IMR-90 (cell line): ENCODE results near the gene C2orf49. TPM values are rescaled to one million over a fixed set of nuclear protein-coding genes. Genes with fewer than 3 reads are reported as not detected.

Source experiments
- ATAC-seq: fragments of 200-7000 bp; cut with Tn5 transposase; 2 replicates; pipeline ENCODE4 v1.9.1; 2020; ENCODE audit warnings: low read depth, mild to moderate bottlenecking, moderate library complexity
- BruUV-seq: library from RNA; stranded (reverse); fragments of 400-500 nt; replicated peaks from 2 replicates; lab custom pipeline; 2021; lab: Mats Ljungman, UMichigan
- CTCF ChIA-PET: fragments of 300-600 bp; formaldehyde crosslinking; extraction: SDS; loops from one replicate; lab custom pipeline; 2021; ENCODE audit warnings: antibody characterized with exemption; lab: Yijun Ruan, JAX
- POLR2A ChIA-PET: fragments of 300-600 bp; sonication (Branson Sonifier 250); formaldehyde crosslinking; loops from one replicate; lab custom pipeline; 2022; ENCODE audit warnings: antibody characterized with exemption; ENCODE audit not compliant: unreplicated experiment; lab: Charles Lee
- DNase-seq: peaks from one replicate; pipeline ENCODE4 v3.0.0; 2013
- H2AFZ ChIP-seq: replicated peaks from 2 replicates; pipeline ENCODE3; 2013; ENCODE audit warnings: low read length, mild to moderate bottlenecking; ENCODE audit not compliant: poor library complexity
- H2AK5ac ChIP-seq: 2 replicates; pipeline ENCODE4 v1.6.1; 2013; ENCODE audit warnings: low read depth, low read length, inconsistent platforms
- H2AK9ac ChIP-seq: replicated peaks from 2 replicates; pipeline ENCODE3; 2013; ENCODE audit warnings: mild to moderate bottlenecking, low read depth, low read length, moderate library complexity; ENCODE audit not compliant: poor library complexity
- H2BK120ac ChIP-seq: 2 replicates; pipeline ENCODE4 v1.6.1; 2013; ENCODE audit warnings: low read depth, low read length, inconsistent platforms
- H2BK15ac ChIP-seq: 3 replicates; pipeline ENCODE4 v1.6.1; 2013; ENCODE audit warnings: low read depth, low read length, inconsistent platforms
- H2BK20ac ChIP-seq: 2 replicates; pipeline ENCODE4 v1.6.1; 2013; ENCODE audit warnings: low read depth, mild to moderate bottlenecking, inconsistent platforms, low read length, moderate library complexity
- H2BK5ac ChIP-seq: 2 replicates; pipeline ENCODE4 v1.6.1; 2013; ENCODE audit warnings: mild to moderate bottlenecking, low read depth, low read length, inconsistent platforms; ENCODE audit not compliant: poor library complexity, severe bottlenecking
- H3K14ac ChIP-seq: replicated peaks from 2 replicates; pipeline ENCODE4 v1.6.1; 2013; ENCODE audit warnings: low read depth, low read length, inconsistent platforms
- H3K18ac ChIP-seq: 2 replicates; pipeline ENCODE4 v1.6.1; 2013; ENCODE audit warnings: low read depth, low read length, control low read depth
- H3K23ac ChIP-seq: 2 replicates; pipeline ENCODE4 v1.6.1; 2013; ENCODE audit warnings: low read depth, low read length, inconsistent platforms
- H3K27ac ChIP-seq: 2 replicates; pipeline ENCODE4 v1.5.1; 2013; ENCODE audit warnings: mild to moderate bottlenecking, control low read depth, low read length; ENCODE audit not compliant: insufficient read depth
- H3K27me3 ChIP-seq: 2 replicates; pipeline ENCODE4 v1.6.1; 2013; ENCODE audit warnings: low read length; ENCODE audit not compliant: control insufficient read depth, insufficient read depth
- H3K36me3 ChIP-seq: 2 replicates; pipeline ENCODE4 v1.6.1; 2013; ENCODE audit warnings: low read length, mixed read lengths; ENCODE audit not compliant: control insufficient read depth, insufficient read depth
- H3K4ac ChIP-seq: 2 replicates; pipeline ENCODE4 v1.6.1; 2013; ENCODE audit warnings: low read depth, low read length, inconsistent platforms
- H3K4me1 ChIP-seq: 2 replicates; pipeline ENCODE4 v1.6.1; 2013; ENCODE audit warnings: low read length, mixed read lengths; ENCODE audit not compliant: control insufficient read depth, insufficient read depth
- H3K4me2 ChIP-seq: 2 replicates; pipeline ENCODE4 v1.6.1; 2013; ENCODE audit warnings: low read depth, mild to moderate bottlenecking, control low read depth, low read length, moderate library complexity
- H3K4me3 ChIP-seq: 2 replicates; pipeline ENCODE4 v1.5.1; 2013; ENCODE audit warnings: low read depth, mild to moderate bottlenecking, control low read depth, low read length, moderate library complexity; ENCODE audit not compliant: insufficient read depth
- H3K56ac ChIP-seq: 2 replicates; pipeline ENCODE4 v1.6.1; 2013; ENCODE audit warnings: low read length, inconsistent platforms; ENCODE audit not compliant: insufficient read depth; ENCODE audit errors: extremely low read depth
- H3K79me1 ChIP-seq, 2 experiments: 2 replicates each; pipeline ENCODE4 v1.6.1; 2013; ENCODE audit warnings: low read length in 2 of 2, inconsistent platforms in 1 of 2, low read depth in 1 of 2
- H3K9ac ChIP-seq: 2 replicates; pipeline ENCODE4 v1.6.1; 2013; ENCODE audit warnings: low read depth, low read length, control low read depth
- H3K9me1 ChIP-seq: 2 replicates; pipeline ENCODE4 v1.6.1; 2013; ENCODE audit warnings: low read length, inconsistent platforms; ENCODE audit not compliant: insufficient read depth
- H3K9me3 ChIP-seq: 2 replicates; pipeline ENCODE4 v1.6.1; 2013; ENCODE audit warnings: low read length; ENCODE audit not compliant: control insufficient read depth, insufficient read depth
- H4K20me1 ChIP-seq: 2 replicates; pipeline ENCODE4 v1.6.1; 2013; ENCODE audit warnings: low read length, inconsistent platforms; ENCODE audit not compliant: insufficient read depth
- H4K5ac ChIP-seq: 2 replicates; pipeline ENCODE4 v1.6.1; 2013; ENCODE audit warnings: mild to moderate bottlenecking, low read depth, low read length, control low read depth
- H4K8ac ChIP-seq, 2 experiments: 2 replicates each; pipeline ENCODE4 v1.6.1; 2013; ENCODE audit warnings: low read depth in 2 of 2, low read length in 2 of 2, control low read depth in 1 of 2, inconsistent platforms in 1 of 2
- H4K91ac ChIP-seq: 2 replicates; pipeline ENCODE4 v1.6.1; 2013; ENCODE audit warnings: low read depth, low read length, inconsistent platforms; ENCODE audit not compliant: insufficient read depth
- CTCF ChIP-seq: conservative IDR thresholded peaks from 2 replicates; pipeline ENCODE4 v1.5.1; 2012; ENCODE audit warnings: mild to moderate bottlenecking, low read depth, low read length, improper control_type of control experiment
- ELK1 ChIP-seq: fragments of 150-350 bp; IDR thresholded peaks from 2 replicates; pipeline ENCODE4 v1.6.1; 2016; ENCODE audit warnings: low read depth, mild to moderate bottlenecking, low read length, moderate library complexity, borderline replicate concordance
- MAFK ChIP-seq: IDR thresholded peaks from 2 replicates; pipeline ENCODE4 v1.6.1; 2012; ENCODE audit warnings: low read depth, low read length, improper control_type of control experiment
- NFE2L2 ChIP-seq: fragments of 150-350 bp; IDR thresholded peaks from 2 replicates; pipeline ENCODE4 v1.6.1; 2016; ENCODE audit warnings: low read depth, mild to moderate bottlenecking, low read length
- RAD21 ChIP-seq: IDR thresholded peaks from 2 replicates; pipeline ENCODE4 v1.6.1; 2012; ENCODE audit warnings: low read length, improper control_type of control experiment
- SMC3 ChIP-seq: fragments of 150-350 bp; IDR thresholded peaks from 2 replicates; pipeline ENCODE4 v1.6.1; 2016; ENCODE audit warnings: low read depth, mild to moderate bottlenecking, antibody characterized with exemption, low read length, moderate library complexity
- WGBS, 2 experiments: methylation state at CpG; one replicate each; pipeline versions ENCODE4 v1.1.5 to v1.1.7; 2013; ENCODE audit warnings: missing lambda C conversion rate in 2 of 2; ENCODE audit not compliant: insufficient read length in 1 of 2; ENCODE audit errors: extremely low coverage in 2 of 2; 5-methylcytosine and 5-hydroxymethylcytosine counted together
- dilution Hi-C: fragments of 300-500 bp; cut with HindIII; formaldehyde crosslinking; loops from one replicate; pipeline ENCODE4 v1.14.3; 2018; ENCODE audit warnings: low sequenced_read_pairs; ENCODE audit not compliant: unreplicated experiment
- in situ Hi-C: fragments of 300-500 bp; cut with MboI; formaldehyde crosslinking; loops from 3 replicates; pipeline ENCODE4 v1.14.3; 2019; ENCODE audit warnings: low sequenced_read_pairs, inconsistent platforms, mixed read lengths
- intact Hi-C: fragments of 100-400 bp; cut with micrococcal nuclease; formaldehyde crosslinking; loops from 2 replicates; pipeline ENCODE4 v1.10.0; 2022
- polyA plus RNA-seq, 3 experiments: library from polyadenylated mRNA; depleted of rRNA; stranded (reverse); fragments of >200 nt; gene quantifications; 2 replicates each; pipeline ENCODE4 v1.2.3, GENCODE V29; 2012; ENCODE audit warnings: low replicate concordance in 1 of 3
- total RNA-seq: library from RNA; depleted of rRNA; stranded (reverse); fragments of >200 nt; gene quantifications from 2 replicates; pipeline ENCODE4 v1.2.3, GENCODE V29; 2012

The C2orf49 gene
- total and polyA plus RNA-seq, 2 of the 4 experiments (the other 2 are of a cell fraction): 3.8 to 8.5 TPM

- Histone ChIP-seq H3K9ac (no peak overlapping the region), H2BK20ac (no peak overlapping the region), H2AK5ac (no peak overlapping the region), H2AFZ (no peak overlapping the region), H3K9me3 (no peaks in the 10 kb centered on the region), H3K4me1 (no peaks in the 10 kb centered on the region), H3K27me3 (no peaks in the 10 kb centered on the region), H3K56ac (no peak overlapping the region), H4K5ac (no peak overlapping the region), H4K20me1 (no peaks in the 10 kb centered on the region; the same call in 1 of the 2 replicates), H2AK9ac (no peak overlapping the region), H3K79me1 (peaks cover 10 to 12% of the 10 kb centered on the region in 2 experiments; a peak in 3 of 4 replicates), H3K4me3 (no peak overlapping the region), H3K36me3 (peaks cover 36% of the 10 kb centered on the region), H3K9me1 (no peaks in the 10 kb centered on the region), H3K27ac (no peak overlapping the region), H2BK5ac (no peak overlapping the region), H4K8ac (no peak overlapping the region), H3K14ac (no peak overlapping the region), H4K91ac (no peak overlapping the region), H3K4me2 (no peak overlapping the region), H2BK120ac (no peak overlapping the region), H2BK15ac (no peak overlapping the region), H3K18ac (no peak overlapping the region), H3K4ac (no peak overlapping the region), H3K23ac (no peak overlapping the region)
- ChIA-PET CTCF (interaction anchor here (0.6 to 1.7 kb wide), 5 partner anchors 10 to 232 kb away, joined by 3 to 9 read pairs (median 3); no protein-coding TSS in a partner anchor), POLR2A (interaction anchor here (0.5 kb wide), 1 partner anchor 176 kb away, joined by 3 read pairs; no protein-coding TSS in a partner anchor)
- intact Hi-C loops (loop anchor here (1.0 to 10.0 kb wide), 6 partner anchors 47 to 740 kb away; partner anchors contain the start of gene NCK2), dilution Hi-C loops (no loop called here), in situ Hi-C loops (loop anchor here (10.0 to 25.0 kb wide), 2 partner anchors 190 to 442 kb away; no protein-coding TSS in a partner anchor)
- DNase-seq: peak; percentile 61
- ATAC-seq: peak; percentile 89
- WGBS, 2 experiments: no CpG with 5 or more reads among the region's 4 CpGs
- TF ChIP-seq SMC3 (peak; percentile 54; the same call in 1 of the 2 replicates), CTCF (peak; percentile 52), NFE2L2 (no peak), MAFK (no peak), RAD21 (peak; percentile 60), ELK1 (no peak)
- BruUV-seq: no TSS peak
Measured at GRCh38 chr2:105344704-105345345, 7.5 kb downstream of the C2orf49 start.
